ENCODE measurements around the gene MBNL2.

DNA sequence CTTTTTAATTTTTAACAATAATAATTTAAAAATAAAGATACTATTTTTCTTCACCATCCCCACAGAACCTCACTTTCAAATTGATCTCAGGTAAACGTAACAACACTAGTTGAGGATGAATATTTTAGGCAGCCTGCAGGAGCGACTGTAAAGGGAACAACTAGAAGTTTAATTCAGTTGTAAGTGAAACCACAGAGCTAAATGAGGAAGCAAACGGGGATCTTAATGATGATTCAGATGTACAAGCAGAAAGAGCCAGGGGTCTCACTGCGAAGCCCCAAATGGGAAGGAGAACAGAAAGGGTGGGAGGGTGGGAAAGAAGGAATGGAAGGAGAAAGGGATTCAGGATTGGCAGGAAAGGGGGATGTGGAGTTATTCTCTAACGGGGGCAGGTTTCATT, 157.3 kb downstream of the MBNL2 start:
- TF ChIP-seq POLR2A (IDR thresholded peaks at IDR 0.05; ENCODE audit: low read depth, low read length) (no peak), POLR2AphosphoS5 (IDR thresholded peaks at IDR 0.05; ENCODE audit: low read depth, low read length) (no peak), TAF1 (IDR thresholded peaks at IDR 0.05; ENCODE audit: borderline replicate concordance, low read depth, low read length) (no peak)
